ENCODE data around the gene COL26A1. TPM values are rescaled to one million over a fixed set of nuclear protein-coding genes. Genes with fewer than 3 reads are reported as not detected.

COL26A1 gene
- total and polyA plus RNA-seq, 8 donors = 0.20 to 0.55 (median 0.31) TPM; not detected in 5

DNA sequence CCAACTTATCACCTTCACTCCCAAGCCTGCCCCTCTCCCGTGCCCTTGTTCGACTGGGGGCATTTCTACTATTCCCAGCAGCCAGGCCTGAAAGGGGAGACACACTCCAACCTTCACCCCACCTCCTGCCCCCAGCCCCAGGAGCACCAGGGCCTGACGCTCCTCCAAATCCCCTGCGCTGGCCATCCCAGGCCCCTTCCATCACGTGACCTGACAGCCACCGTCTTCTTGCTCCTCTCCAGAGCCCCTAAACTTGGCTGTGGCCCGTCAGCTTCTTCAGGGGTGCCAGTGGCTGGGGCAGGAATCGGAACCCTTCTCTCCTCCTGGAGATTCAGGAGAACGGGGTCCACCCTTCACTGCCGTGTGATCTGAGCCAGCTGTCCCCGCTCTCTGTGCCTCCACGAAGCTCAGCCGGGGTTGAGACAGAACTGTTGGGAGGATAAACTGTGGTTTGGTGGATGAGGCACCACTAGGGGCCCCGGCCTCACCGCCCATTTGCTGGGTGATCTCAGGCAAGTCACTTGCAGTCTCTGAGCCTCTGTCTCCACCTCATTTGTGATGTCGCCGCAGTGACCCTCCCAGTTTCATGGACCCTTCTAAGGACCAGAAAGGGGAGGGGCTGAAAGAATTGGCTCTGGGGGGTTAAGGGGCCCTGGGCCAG, 175.4 kb downstream of the COL26A1 start:
- WGBS, 5 donors = 73 to 87% (median 81%) methylated on average over 13 to 17 of the region's 17 CpGs
- no peaks in the 10 kb centered on the region for H3K9me3 ChIP-seq
- DNase-seq = no peak
- H3K27me3 ChIP-seq = peaks cover 0 to 20% (median 0%) of the 10 kb centered on the region in 3 donors
- H3K4me1 ChIP-seq = peaks cover 0 to 22% (median 10%) of the 10 kb centered on the region in 4 donors
- TF ChIP-seq POLR2A (IDR thresholded peaks at IDR 0.05) (no peak), POLR2AphosphoS5 (IDR thresholded peaks at IDR 0.05) (no peak), EP300 (IDR thresholded peaks at IDR 0.05) (no peak)
- TF ChIP-seq, protein P1, sequence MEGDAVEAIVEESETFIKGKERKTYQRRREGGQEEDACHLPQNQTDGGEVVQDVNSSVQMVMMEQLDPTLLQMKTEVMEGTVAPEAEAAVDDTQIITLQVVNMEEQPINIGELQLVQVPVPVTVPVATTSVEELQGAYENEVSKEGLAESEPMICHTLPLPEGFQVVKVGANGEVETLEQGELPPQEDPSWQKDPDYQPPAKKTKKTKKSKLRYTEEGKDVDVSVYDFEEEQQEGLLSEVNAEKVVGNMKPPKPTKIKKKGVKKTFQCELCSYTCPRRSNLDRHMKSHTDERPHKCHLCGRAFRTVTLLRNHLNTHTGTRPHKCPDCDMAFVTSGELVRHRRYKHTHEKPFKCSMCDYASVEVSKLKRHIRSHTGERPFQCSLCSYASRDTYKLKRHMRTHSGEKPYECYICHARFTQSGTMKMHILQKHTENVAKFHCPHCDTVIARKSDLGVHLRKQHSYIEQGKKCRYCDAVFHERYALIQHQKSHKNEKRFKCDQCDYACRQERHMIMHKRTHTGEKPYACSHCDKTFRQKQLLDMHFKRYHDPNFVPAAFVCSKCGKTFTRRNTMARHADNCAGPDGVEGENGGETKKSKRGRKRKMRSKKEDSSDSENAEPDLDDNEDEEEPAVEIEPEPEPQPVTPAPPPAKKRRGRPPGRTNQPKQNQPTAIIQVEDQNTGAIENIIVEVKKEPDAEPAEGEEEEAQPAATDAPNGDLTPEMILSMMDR (IDR thresholded peaks at IDR 0.05) = no peak
- intact Hi-C loops (cut with DNase I; ENCODE audit: low total_unique reads) = no loop called here
- no peak overlapping the region for H3K4me3 ChIP-seq
- no peaks in the 10 kb centered on the region for H3K36me3 ChIP-seq
- no peak overlapping the region for H3K27ac ChIP-seq

- no peak overlapping the region for H3K27ac ChIP-seq
- intact Hi-C loops (cut with DNase I; ENCODE audit: low total_unique reads) = no loop called here
- peaks cover 0 to 13% (median 0%) of the 10 kb centered on the region in 3 donors for H3K27me3 ChIP-seq
- H3K4me3 ChIP-seq = no peak overlapping the region
- no peaks in the 10 kb centered on the region for H3K36me3 ChIP-seq
- H3K9me3 ChIP-seq = no peaks in the 10 kb centered on the region
- TF ChIP-seq, protein P1 (IDR thresholded peaks at IDR 0.05) = peak in 5 of 7 experiments; percentile 29 to 82 (median 68)
- no peak for TF ChIP-seq EP300 (IDR thresholded peaks at IDR 0.05)
- peaks cover 0 to 22% (median 10%) of the 10 kb centered on the region in 4 donors for H3K4me1 ChIP-seq
- peak; percentile 69 to 80 for DNase-seq
- WGBS, 5 donors = 20 to 30% (median 27%) methylated on average over 10 to 15 of the region's 15 CpGs
These were observed 176.2 kb downstream of the COL26A1 start for GRCh38 chr7:101538596-101539459.

GRCh38 chr7:101539784-101540183, 177.1 kb downstream of the COL26A1 start:
- DNase-seq = no peak
- Histone ChIP-seq H3K36me3 (no peaks in the 10 kb centered on the region), H3K27ac (no peak overlapping the region), H3K27me3 (peaks cover 0 to 10% (median 0%) of the 10 kb centered on the region in 3 donors), H3K4me3 (no peak overlapping the region), H3K9me3 (no peaks in the 10 kb centered on the region), H3K4me1 (peaks cover 0 to 20% (median 10%) of the 10 kb centered on the region in 4 donors)
- WGBS, 5 donors = 87 to 91% (median 89%) methylated on average over 12 to 13 of the region's 13 CpGs
- intact Hi-C loops (cut with DNase I; ENCODE audit: low total_unique reads) = loop anchor here (5.0 kb wide), 1 partner anchor 733 kb away; no protein-coding TSS in a partner anchor
- no peak for TF ChIP-seq POLR2AphosphoS5 (IDR thresholded peaks at IDR 0.05)
- TF ChIP-seq POLR2A (IDR thresholded peaks at IDR 0.05) = no peak
- TF ChIP-seq, protein P1 (IDR thresholded peaks at IDR 0.05) = no peak
- no peak for TF ChIP-seq EP300 (IDR thresholded peaks at IDR 0.05)

GRCh38 chr7:101542527-101543241, 180.0 kb downstream of the COL26A1 start:
- Histone ChIP-seq H3K27ac (no peak overlapping the region), H3K27me3 (peaks cover 0 to 10% (median 0%) of the 10 kb centered on the region in 3 donors), H3K4me3 (no peak overlapping the region), H3K9me3 (no peaks in the 10 kb centered on the region), H3K36me3 (no peaks in the 10 kb centered on the region), H3K4me1 (peaks cover 0 to 11% (median 2%) of the 10 kb centered on the region in 4 donors)
- intact Hi-C loops (cut with DNase I; ENCODE audit: low total_unique reads) = loop anchor here (5.0 kb wide), 1 partner anchor 730 kb away; no protein-coding TSS in a partner anchor
- TF ChIP-seq, protein P1 (IDR thresholded peaks at IDR 0.05) = peak in 5 of 7 experiments; percentile 86 to 95 (median 93)
- TF ChIP-seq POLR2AphosphoS5 (IDR thresholded peaks at IDR 0.05) = no peak
- WGBS, 5 donors = 24 to 30% (median 26%) methylated on average over 16 of the region's 16 CpGs
- DNase-seq = peak; percentile 82 to 86

Measured in stomach (tissue), 9 donors.